Heart left ventricle (tissue), 13 donors: ENCODE measurements around the gene MRTFA.

Experiments
- CTCF ChIP-seq, 12 donors: fragments of 200-600 bp; sonication (generic) in 4 of 12; IDR thresholded peaks; one replicate each; pipeline versions ENCODE4 v1.5.0 to v1.8.0; 2018 to 2022; ENCODE audit warnings: antibody characterized with exemption in 12 of 12, mild to moderate bottlenecking in 5 of 12
- POLR2A ChIP-seq, 2 donors: fragments of 450-650 bp; IDR thresholded peaks; one replicate each; pipeline ENCODE4 v1.6.1; 2017; ENCODE audit warnings: antibody characterized with exemption in 2 of 2, mild to moderate bottlenecking in 2 of 2, moderate library complexity in 2 of 2
- donor health status: ischemic (EF 13 %, LVEDD 7.1; RV severe dilation, severe dysfunction).
- donor health status: DM: no; HTN: yes; CAD: no.
- donor health status: DM: no; HTN: no; CAD: no.
- donor health status: ischemic (EF 25% LVEDD 6.9; RV normal size, moderate dysfunction).
- donor health status: ischemic (EF 25% LVEDD 5.7; RV mildly dilated, moderate dysfunction).
- donor health status: ischemic (EF 35%, LVEDD 5.7; RV mildly dilated, moderate dysfunction).
- donor health status: nonischemic (EF 11% LVEDD 7.7; RV severe dilation, severe dysfunction).
- donor health status: DM: yes; HTN: yes; CAD: no.
- donor health status: PGD.
- donor health status: ischemic (EF 29% LVEDD 5.4; RV normal size, mild dysfunction).
- donor health status: nonischemic (EF 23%, LVEDD 6.1; RV moderate dilation, normal function).

GRCh38 chr22:40680819-40681183 lies 44.3 kb upstream of the MRTFA start:
- TF ChIP-seq POLR2A (IDR thresholded peaks at IDR 0.05): no peak
- TF ChIP-seq CTCF (IDR thresholded peaks at IDR 0.05): no peak
